SK-N-MC (cell line): ENCODE measurements around the gene COIL.
"Not testable (repeated sequence)": the region's sequence is repeated elsewhere in the genome, so short reads cannot be mapped to it uniquely, and the experiment has no call there.

ENCODE experiments used
- EZH2 ChIP-seq: fragments of 200-600 bp; sonication (generic); IDR thresholded peaks from one replicate; pipeline ENCODE4 v1.6.1; 2017; ENCODE audit warnings: antibody characterized with exemption
- FOXP2 ChIP-seq: optimal IDR thresholded peaks from 2 replicates; pipeline ENCODE3; 2011; ENCODE audit warnings: mild to moderate bottlenecking, moderate library complexity; ENCODE audit not compliant: insufficient read depth; ENCODE audit errors: extremely low read length, control extremely low read depth
- POLR2AphosphoS5 ChIP-seq: IDR thresholded peaks from 2 replicates; pipeline ENCODE4 v1.6.1; 2012; ENCODE audit warnings: mild to moderate bottlenecking, low read depth, low read length, borderline replicate concordance

- not testable (repeated sequence) for TF ChIP-seq EZH2, POLR2AphosphoS5, FOXP2
Observed at GRCh38 chr17:56965681-56966080, 4.8 kb upstream of the COIL start.
